NCI-H187 treated with DMSO at 0.1 percent for 48 hours (cell line): ENCODE results near the gene KRTAP12-3.

Experiments
- DNase-seq: peaks from one replicate; lab custom pipeline; 2025; lab: John Stamatoyannopoulos, UW

KRTAP12-3 gene

DNA sequence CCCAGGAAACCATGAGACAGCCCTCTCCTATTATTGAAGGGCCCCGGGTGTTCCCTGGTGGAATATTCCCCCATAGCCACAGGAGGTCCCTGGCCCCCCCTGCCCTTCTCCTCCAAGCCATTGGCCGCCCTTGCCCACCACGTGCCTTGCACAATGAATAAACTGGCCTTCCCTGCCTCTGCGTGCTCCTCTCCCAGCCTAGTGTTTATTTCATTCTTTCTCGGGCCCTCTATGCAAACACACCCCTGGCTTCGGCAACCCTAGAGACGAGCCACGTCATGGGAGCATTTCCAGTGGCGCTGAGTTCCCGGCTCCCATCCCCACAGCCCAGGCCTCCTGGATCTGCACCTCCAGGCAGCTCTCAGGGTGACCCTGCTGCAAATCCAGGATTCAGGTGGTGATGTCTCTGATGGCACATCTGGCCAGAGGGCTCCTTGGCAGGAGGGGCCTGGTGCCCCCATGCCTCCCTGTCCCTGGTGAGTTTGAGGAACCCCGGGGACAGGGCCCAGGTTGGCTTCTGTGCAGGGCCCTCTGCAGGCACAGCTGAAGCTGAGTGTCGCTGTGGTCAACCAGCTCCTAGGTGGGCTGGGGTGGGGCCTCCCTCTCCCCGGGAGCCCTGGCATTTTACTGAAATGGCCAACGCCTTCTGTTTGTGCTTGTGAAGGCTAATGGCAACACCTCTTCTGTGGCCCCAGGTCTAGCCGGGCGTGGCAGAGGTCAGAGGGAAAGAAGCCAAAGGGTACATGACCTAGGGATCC lies 45.4 kb downstream of the KRTAP12-3 start:
- DNase-seq: no peak

DNA sequence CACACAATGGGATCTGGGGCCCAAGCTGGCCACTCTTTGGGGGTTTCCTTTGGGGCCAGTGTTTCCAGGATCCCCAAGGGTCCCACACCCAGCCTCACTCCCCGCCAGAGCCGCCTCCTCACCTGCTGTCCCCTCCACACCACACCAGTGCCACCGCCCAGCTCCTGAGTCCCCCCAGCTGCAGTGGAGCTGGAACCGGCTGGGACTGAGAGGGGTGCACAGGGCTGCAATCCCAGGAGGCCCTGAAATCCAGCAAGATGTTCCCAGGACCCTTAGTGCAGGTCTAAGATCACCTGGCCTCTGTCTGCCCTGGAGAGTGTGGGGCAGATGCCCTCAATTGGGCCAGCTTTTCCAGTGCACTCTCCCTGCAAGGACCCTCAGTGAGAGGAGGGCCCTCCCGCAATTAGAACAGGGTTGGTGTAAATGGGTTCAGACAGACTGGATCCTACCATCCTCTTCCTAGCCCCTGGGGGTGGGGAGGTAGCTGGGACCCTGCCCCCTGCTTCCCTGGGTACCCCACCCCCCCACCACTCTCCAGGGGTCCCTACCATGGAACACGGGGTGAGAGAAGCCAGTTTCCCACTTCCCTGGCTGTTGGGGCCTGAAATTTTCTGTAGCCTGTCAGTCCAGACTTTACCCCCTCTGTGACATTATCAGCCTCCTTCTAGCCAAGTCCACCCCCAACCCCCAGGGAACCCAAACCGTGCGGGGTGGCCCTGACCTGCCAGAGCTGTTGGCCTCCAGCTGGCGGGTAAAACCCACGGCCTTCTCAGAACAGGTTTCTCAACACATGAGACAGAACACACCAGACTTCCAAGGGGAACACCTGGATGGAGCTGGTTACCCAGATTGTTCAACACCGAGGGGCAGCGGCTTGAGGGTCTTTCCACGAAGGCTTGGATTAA lies 46.3 kb downstream of the KRTAP12-3 start:
- DNase-seq: no peak

DNA sequence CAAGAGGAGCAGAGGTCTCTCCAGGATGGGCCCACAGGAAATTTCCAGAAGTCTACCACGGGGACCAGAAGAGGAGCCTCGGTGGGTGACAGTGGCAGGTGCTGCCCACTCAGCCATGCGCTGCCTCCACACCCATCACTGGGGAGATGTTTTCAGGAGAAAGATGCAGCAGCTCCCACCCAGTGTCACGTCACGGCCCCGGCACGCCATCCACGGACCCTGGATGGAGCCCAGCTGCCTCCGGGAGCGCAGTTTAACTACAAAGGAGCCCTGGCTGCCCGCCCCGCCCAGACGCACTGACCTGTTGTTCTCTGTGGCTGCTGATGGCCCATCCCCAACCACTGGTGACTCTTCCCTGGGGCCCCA lies 46.9 kb downstream of the KRTAP12-3 start:
- DNase-seq: no peak

DNA sequence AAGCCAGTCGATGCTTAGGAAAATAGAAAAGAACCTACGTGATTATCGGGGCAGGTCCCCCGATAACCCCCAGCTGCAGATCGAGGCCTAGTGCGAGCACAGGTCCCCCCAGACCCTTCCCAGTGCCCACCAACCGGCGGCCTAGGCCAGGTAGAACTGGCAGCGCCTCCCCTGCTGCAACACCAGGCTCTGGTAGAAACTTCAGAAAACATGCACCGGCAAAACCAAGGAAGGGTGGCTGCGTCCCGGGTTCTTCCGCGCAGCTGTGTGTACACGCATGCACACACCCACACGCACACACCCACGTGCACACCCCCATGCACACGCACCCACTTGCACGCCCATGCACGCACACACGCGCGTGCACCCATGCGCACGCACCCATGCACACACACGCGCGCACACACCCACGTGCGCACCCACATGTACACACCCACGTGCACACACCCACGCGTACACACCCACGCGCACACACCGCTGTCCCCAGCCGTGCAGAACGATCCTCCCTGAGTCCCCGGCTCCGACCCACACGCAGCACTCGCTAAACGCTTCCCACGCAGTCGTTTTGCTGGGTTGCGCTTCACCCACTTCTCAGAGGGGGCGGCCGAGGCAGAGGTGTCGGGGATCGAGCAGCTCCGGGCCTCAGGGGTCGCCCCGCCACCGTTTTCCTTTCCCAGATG lies 48.4 kb downstream of the KRTAP12-3 start:
- no peak for DNase-seq

DNA sequence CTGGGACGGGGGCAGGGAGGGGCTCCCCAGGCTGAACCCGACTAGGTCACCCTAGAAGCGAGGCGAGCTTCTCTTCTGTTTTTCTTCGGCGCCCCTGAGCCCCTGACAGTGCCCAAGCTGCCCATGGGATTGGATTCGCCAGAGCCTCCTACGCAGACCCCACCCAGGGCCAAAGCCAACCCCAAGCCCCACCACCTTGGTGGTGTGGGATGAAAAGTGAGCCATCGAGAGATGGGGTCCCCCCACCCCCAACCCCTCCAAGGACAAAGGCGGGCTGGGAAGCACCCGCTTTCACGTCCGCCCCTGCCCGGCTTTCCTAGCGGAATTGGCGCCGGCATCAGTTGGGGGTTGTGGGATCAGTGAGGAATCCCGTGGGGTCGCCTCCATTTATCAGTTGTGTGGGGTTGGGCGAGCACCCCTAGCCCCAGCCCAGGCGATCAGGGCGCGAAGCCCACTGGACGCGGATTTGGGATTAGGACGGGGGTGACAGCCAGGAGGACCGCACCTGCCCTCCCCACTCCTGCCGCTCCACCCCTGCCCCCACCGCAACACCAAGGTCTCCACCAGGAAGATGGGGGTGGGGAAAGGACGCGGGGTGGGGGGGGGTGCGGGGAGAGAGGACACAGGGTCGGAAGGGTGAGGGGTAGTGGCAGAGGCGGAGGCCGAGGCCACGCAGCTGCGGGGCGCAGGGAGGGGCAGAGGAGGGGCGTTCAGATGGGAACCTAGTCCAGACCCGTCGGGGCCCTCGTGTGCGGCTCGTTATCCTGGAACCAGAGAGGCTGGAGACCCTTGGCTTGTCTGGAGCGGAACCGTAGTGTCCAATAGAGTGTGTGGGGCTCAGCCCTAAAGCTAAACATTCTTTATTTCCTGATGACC lies 49.2 kb downstream of the KRTAP12-3 start:
- DNase-seq: no peak
